ENCODE results near the gene VWF. TPM values are rescaled to one million over a fixed set of nuclear protein-coding genes. Genes with fewer than 3 reads are reported as not detected.

The VWF gene
- polyA plus RNA-seq, 1 donor (not counting 4 experiments of a cell fraction or from before 2014, with no cell fraction given), result 0.01 TPM

DNA sequence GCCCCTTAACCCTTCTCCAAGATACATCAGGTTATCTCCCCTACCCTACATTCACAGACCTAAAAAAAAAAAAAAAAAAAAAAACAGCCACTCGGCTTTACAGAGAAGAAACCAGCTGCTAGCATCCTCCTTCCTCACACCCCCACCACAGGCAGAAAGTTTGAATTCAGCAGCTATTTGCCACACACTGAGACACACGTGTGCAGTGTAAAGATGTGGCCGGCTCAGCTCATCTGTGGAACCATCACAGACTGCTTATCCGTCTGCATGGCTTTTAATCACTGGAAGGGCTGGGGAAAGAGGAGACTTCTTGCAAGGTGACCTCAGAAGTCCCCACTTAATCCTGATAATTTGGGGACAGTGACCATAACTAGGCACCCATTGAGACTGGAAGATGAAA is 50.0 kb downstream of the VWF start:
- H3K4me2 ChIP-seq (ENCODE audit: control insufficient read depth, extremely low read depth, insufficient read depth, low read depth, low read length), result no peak overlapping the region
- no peaks in the 10 kb centered on the region for H3K79me2 ChIP-seq (ENCODE audit: control insufficient read depth, insufficient read depth, low read length)
- no peak overlapping the region for H2AFZ ChIP-seq (ENCODE audit: control insufficient read depth, low read length)
- no peaks in the 10 kb centered on the region for H3K36me3 ChIP-seq (ENCODE audit: control insufficient read depth in 2 of 2, extremely low read depth in 1 of 2, insufficient read depth in 2 of 2, low read length in 2 of 2)
- no peak overlapping the region for H3K4me3 ChIP-seq (ENCODE audit: control insufficient read depth in 2 of 3, extremely low read depth in 1 of 3, insufficient read depth in 2 of 3, low read depth in 1 of 3, low read length in 3 of 3)
- H3K27ac ChIP-seq (ENCODE audit: control insufficient read depth, insufficient read depth, low read length), result no peak overlapping the region
- H3K9me1 ChIP-seq (ENCODE audit: control insufficient read depth, extremely low read depth, insufficient read depth, low read length), result no peaks in the 10 kb centered on the region
- peaks cover 4% of the 10 kb centered on the region for H3K27me3 ChIP-seq (ENCODE audit: control insufficient read depth, extremely low read depth, insufficient read depth, low read length)
- no peak overlapping the region for H3K9ac ChIP-seq (ENCODE audit: control insufficient read depth, extremely low read depth, insufficient read depth, low read length)
- H4K20me1 ChIP-seq (ENCODE audit: control insufficient read depth, extremely low read depth, insufficient read depth, low read length), result no peaks in the 10 kb centered on the region
- no peaks in the 10 kb centered on the region for H3K9me3 ChIP-seq (ENCODE audit: control insufficient read depth, low read depth, low read length)
- dilution Hi-C loops (cut with MboI; ENCODE audit: extremely low pct_ligation_motif_present, low sequenced_read_pairs), result no loop called here
- H3K4me1 ChIP-seq (ENCODE audit: control insufficient read depth, extremely low read depth, insufficient read depth, low read length), result no peaks in the 10 kb centered on the region
- DNase-seq (ENCODE audit: low read depth, low spot score) (no peak), FAIRE-seq (no peak)
- TF ChIP-seq EZH2 (IDR thresholded peaks at IDR 0.05; ENCODE audit: low read length), result no peak
- TF ChIP-seq, protein P1, sequence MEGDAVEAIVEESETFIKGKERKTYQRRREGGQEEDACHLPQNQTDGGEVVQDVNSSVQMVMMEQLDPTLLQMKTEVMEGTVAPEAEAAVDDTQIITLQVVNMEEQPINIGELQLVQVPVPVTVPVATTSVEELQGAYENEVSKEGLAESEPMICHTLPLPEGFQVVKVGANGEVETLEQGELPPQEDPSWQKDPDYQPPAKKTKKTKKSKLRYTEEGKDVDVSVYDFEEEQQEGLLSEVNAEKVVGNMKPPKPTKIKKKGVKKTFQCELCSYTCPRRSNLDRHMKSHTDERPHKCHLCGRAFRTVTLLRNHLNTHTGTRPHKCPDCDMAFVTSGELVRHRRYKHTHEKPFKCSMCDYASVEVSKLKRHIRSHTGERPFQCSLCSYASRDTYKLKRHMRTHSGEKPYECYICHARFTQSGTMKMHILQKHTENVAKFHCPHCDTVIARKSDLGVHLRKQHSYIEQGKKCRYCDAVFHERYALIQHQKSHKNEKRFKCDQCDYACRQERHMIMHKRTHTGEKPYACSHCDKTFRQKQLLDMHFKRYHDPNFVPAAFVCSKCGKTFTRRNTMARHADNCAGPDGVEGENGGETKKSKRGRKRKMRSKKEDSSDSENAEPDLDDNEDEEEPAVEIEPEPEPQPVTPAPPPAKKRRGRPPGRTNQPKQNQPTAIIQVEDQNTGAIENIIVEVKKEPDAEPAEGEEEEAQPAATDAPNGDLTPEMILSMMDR (optimal IDR thresholded peaks at IDR 0.05 in 1 of 3, IDR thresholded peaks at IDR 0.05 in 1 of 3, conservative IDR thresholded peaks at IDR 0.05 in 1 of 3; ENCODE audit: extremely low read depth in 1 of 3, insufficient read depth in 2 of 3, low read length in 3 of 3), result no peak

DNA sequence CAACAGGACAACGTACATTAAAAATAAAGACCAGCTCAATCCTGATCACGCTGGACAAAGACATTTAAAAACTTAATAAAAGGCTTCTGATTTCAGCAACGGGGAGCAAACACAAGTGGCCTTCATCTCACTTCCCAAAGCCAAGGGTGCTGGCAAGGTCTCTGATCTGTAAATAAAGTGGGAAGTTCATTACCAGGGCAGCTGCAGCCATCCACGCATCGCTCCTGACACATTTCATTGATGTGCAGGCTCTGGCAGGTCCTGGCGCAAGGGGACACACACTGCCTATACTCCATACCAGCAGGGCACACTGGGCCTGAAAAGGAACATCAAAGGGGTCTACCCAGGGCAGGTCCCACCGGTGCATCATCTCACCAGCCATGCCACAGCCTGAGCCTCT is 51.0 kb downstream of the VWF start:
- Histone ChIP-seq H3K27ac (ENCODE audit: control insufficient read depth, insufficient read depth, low read length) (no peak overlapping the region), H3K9ac (ENCODE audit: control insufficient read depth, extremely low read depth, insufficient read depth, low read length) (no peak overlapping the region), H3K9me3 (ENCODE audit: control insufficient read depth, low read depth, low read length) (no peaks in the 10 kb centered on the region), H3K4me1 (ENCODE audit: control insufficient read depth, extremely low read depth, insufficient read depth, low read length) (no peaks in the 10 kb centered on the region), H3K9me1 (ENCODE audit: control insufficient read depth, extremely low read depth, insufficient read depth, low read length) (no peaks in the 10 kb centered on the region), H2AFZ (ENCODE audit: control insufficient read depth, low read length) (no peak overlapping the region), H4K20me1 (ENCODE audit: control insufficient read depth, extremely low read depth, insufficient read depth, low read length) (no peaks in the 10 kb centered on the region), H3K4me2 (ENCODE audit: control insufficient read depth, extremely low read depth, insufficient read depth, low read depth, low read length) (no peak overlapping the region), H3K79me2 (ENCODE audit: control insufficient read depth, insufficient read depth, low read length) (no peaks in the 10 kb centered on the region), H3K27me3 (ENCODE audit: control insufficient read depth, extremely low read depth, insufficient read depth, low read length) (peaks cover 4% of the 10 kb centered on the region), H3K36me3 (ENCODE audit: control insufficient read depth in 2 of 2, extremely low read depth in 1 of 2, insufficient read depth in 2 of 2, low read length in 2 of 2) (no peaks in the 10 kb centered on the region), H3K4me3 (ENCODE audit: control insufficient read depth in 2 of 3, extremely low read depth in 1 of 3, insufficient read depth in 2 of 3, low read depth in 1 of 3, low read length in 3 of 3) (no peak overlapping the region)
- dilution Hi-C loops (cut with MboI; ENCODE audit: extremely low pct_ligation_motif_present, low sequenced_read_pairs), result no loop called here
- TF ChIP-seq, protein P1 (optimal IDR thresholded peaks at IDR 0.05 in 1 of 3, IDR thresholded peaks at IDR 0.05 in 1 of 3, conservative IDR thresholded peaks at IDR 0.05 in 1 of 3; ENCODE audit: extremely low read depth in 1 of 3, insufficient read depth in 2 of 3, low read length in 3 of 3), result no peak
- TF ChIP-seq EZH2 (IDR thresholded peaks at IDR 0.05; ENCODE audit: low read length), result no peak
- FAIRE-seq, result no peak
- no peak for DNase-seq (ENCODE audit: low read depth, low spot score)
